Activated CD4-positive, alpha-beta T cell treated with anti-CD3 and anti-CD28 coated beads, Interleukin-2, amount 50 U/mL, for 24 hours (primary cell): ENCODE measurements around the gene DHRS7B.

Source experiments
- DNase-seq, 2 donors: peaks; one replicate each; pipeline ENCODE4 v3.0.0-alpha.2; 2020; ENCODE audit warnings: low read depth in 1 of 2, low spot score in 1 of 2

DHRS7B gene

GRCh38 chr17:21152731-21153130 lies 26.0 kb downstream of the DHRS7B start:
- DNase-seq = no peak

- no peak for DNase-seq
Measured at GRCh38 chr17:21157586-21158370, 31.0 kb downstream of the DHRS7B start.

DNA sequence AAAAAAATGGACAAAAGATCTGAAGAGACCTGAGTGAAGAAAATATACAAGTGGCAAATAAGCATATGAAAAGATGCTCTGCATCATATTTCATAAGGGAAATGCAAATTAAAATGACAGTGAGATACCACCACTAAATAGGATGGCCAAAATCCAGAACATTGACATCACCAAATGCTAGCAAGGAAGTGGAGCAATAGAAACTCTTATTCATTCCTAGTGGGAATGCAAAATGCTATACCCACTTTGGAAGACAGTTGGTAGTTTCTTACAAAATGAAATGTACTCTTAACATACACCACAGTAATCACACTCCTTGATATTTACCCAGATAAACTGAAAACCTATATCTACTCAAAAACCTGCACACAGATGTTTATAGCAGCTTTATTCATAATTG lies 33.6 kb downstream of the DHRS7B start:
- DNase-seq = no peak

DNA sequence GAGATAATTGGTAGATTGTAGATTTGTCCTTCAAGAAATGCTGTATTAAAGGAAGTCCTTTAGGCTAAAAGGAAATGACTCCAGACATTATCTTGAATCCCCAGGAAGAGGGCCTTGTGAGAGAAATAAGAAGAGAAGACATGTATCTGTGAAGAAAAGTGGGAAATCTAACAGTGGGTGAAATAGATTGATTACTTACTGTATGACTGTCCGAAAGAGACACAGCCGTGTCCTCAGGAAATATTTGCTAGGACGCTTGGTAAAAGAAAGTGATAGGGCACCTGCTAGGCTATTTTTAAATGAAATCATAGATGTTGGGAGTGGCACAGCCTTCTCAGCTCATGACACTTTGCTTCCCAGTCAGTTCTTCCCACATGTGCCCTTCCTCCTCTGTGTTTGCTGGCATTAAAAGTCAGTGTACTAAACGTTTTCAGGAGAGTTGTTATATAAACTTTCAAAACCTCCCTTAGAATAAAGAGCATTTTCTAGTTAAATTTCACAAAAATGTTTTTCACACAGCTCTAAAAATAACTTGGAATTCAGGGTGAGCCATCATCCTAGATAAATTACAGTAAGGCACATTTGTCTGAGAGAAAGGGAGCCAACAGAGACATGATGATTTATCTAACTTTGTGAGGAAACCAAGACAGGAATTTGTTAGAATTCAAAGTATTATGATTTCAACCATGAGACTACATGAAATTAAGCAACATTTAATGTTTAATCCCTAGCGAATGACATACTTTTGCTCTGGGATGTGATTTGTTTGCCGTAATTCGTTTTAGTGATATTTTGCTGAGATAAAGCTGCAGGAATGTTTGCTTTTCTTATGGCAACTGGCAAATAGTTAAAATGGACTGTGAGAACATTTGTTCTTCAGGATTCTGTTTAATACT lies 35.0 kb downstream of the DHRS7B start:
- DNase-seq = no peak

DNA sequence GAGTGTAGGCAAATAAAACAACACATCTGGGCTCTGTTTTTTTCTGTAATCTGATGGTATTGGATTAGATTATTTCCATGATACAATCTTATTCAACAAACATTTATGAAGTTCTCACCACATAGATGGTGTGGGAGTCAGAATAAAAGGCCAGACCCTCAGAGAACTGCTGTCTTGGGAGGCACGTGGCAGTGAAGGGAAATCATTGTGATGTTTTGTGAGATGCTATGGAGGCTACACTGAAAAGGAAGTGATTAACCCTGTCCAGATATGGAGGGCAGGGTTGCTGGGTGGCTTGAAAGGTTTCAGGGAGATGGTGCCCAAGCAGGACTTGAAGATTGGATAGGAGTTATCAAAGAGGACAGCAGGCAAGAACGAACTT lies 35.6 kb downstream of the DHRS7B start:
- DNase-seq = no peak

DNA sequence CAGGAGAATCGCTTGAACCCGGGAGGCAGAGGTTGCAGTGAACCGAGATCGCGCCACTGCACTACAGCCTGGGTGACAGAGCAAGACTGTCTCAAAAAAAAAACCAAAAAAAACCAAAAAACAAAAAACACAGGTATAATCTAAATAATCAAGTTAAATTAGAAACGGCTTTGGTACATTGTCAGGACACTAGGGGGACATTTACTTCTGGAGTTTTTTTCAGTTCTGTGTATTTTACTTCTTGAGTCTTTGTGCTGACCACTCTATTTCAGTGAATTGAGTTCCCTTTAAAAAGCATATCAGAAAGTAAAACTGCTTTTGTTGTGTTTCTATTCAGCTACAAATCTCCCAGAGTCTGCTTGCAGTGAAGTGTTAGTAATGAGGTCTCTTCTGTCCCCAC lies 36.3 kb downstream of the DHRS7B start:
- DNase-seq = no peak

- DNase-seq = no peak
Measured at GRCh38 chr17:21164216-21164615, 37.5 kb downstream of the DHRS7B start.

- no peak for DNase-seq
Measured at GRCh38 chr17:21164620-21165019, 37.9 kb downstream of the DHRS7B start.

- DNase-seq = no peak
Measured at GRCh38 chr17:21165922-21166594, 39.3 kb downstream of the DHRS7B start.

DNA sequence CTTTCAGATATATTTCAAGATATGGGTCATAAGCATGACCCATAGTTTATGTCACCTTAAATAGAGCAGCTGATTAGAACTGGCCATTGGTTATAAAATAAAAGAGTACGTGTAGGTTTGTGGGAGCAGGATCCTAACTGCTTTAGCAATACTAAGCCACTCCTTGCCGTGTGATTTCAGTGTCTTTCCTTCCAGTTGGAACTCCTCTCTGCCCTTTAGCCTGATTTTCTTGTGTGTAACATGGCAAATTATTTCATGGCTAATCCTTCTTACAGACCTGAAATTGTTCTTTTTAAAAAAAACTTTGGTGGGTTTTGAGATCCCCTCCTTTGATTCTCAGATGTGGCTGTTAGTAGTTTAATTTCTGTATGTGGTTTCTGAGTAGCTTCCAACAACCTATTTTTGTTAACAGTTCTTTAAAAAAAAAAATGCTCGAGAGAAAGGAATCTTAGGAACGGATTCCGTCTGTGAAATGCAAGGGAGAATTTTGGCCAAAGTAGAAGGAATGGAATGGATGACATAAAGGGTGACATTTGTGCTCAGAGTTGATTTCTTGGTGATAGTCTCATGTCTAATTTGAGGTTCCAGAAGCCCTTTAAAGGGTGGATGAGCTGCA lies 39.9 kb downstream of the DHRS7B start:
- no peak for DNase-seq

DNA sequence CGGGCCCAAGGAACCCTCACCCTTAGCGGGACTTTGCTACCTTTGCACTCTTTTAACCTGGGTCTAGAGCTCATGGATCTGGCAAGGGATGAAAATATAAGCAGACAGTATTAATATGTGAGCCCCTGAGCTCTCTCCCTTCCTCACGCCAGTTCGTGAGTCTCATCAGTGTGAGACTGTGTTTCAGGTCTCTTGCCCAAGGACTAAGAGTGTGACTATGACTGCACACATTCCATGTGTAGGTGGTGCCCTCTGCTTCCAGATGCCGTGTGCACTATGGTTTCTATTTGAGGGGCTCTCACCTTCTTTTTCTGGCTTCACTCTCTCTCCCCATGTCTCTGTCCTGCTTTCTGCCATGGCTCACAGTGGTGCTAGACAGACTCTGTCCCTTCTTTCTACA lies 40.5 kb downstream of the DHRS7B start:
- DNase-seq = no peak

DNA sequence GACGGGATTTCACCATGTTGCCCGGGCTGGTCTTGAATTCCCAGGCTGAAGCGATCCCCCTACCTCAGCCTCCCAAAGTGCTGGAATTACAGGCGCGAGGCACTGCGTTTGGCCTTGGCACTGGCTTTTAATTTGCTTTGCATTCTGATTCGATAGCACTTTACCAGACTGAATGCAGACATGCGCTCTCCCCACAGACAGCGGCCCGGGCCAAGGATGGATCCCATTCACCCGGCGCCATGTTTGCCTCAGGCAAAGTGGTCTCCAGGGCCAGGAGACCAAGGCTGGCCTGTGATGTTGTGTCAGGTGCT lies 41.7 kb downstream of the DHRS7B start:
- DNase-seq = no peak

- DNase-seq = no peak
Measured at GRCh38 chr17:21169496-21169895, 42.7 kb downstream of the DHRS7B start.

DNA sequence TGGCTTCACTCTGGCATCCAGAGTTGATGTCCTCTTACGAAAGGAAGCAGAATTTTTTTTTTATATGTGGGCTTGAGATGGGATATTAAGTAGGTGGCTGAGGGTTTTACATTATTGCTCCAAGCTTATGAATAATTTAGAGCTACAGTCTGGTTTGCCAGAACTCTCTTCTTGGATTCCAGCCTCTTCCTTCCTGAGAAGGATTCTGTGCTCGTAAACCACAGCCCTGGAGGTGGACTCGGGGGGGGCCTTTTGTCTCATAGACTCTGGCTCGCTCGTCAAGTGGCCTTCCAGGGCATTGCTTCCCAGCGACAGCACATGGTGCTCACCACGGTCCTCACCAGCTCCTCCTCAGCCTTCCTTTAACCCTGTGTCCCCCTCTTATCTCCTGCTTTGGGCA lies 44.0 kb downstream of the DHRS7B start:
- DNase-seq = no peak

- DNase-seq = no peak
Measured at GRCh38 chr17:21171309-21171922, 44.7 kb downstream of the DHRS7B start.

DNA sequence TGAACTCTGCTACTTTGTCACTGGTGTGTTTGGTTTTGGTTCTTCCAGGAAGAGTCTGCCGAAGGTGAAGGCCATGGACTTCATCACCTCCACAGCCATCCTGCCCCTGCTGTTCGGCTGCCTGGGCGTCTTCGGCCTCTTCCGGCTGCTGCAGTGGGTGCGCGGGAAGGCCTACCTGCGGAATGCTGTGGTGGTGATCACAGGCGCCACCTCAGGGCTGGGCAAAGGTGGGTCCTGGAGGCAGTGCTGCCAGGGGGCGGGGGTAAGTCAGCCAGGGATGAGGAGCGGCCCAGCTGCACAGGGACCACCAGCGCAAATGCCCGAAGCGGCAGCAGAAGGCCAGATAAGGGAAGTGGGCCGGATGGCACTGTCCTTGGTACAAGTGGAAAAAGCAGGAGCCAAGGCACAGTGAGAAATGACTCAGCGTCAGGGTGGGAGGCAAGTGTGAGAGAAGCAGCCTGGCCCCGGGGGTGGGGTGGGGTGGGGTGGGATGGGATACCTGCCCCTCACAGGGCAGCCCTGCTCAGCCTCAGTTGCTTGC lies 45.3 kb downstream of the DHRS7B start:
- no peak for DNase-seq

DNA sequence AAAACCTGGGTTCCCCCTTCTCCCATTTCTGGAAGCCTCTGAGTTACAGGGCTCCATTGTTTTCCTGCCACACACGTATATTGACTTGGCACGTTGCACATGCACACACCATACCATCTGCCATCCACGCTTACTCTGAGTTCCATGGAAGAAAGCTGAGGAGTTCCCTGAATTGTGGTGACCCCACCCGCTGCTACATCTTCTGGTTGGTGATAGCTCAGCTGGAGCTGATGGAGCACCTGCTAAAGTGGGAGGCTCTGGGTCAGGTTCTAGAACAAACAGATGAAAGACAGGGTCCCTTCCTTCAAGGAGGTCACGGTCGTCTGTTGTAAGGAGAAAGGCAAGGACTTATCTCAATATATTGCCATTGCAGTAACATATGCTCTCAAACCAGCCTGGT lies 46.1 kb downstream of the DHRS7B start:
- DNase-seq = no peak

DNA sequence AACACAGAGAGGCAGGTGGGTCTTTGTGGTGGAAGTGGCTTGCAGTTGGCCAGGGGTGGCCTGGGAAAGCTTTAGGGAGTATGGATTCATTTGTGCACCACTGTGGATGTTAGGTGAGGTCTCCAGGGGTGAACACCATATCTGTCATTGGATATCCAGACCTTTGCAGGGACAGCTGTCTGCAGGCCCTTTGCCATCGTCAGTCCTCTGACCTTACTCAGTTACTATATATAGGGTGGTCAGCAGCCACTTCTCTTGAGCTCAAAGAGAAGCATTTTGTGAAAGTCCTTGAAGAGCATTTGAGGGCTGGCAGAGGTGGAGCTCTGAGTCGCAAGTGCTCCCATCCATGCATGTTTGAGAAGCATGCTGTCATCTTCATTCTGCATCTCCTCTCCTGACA lies 46.8 kb downstream of the DHRS7B start:
- no peak for DNase-seq

DNA sequence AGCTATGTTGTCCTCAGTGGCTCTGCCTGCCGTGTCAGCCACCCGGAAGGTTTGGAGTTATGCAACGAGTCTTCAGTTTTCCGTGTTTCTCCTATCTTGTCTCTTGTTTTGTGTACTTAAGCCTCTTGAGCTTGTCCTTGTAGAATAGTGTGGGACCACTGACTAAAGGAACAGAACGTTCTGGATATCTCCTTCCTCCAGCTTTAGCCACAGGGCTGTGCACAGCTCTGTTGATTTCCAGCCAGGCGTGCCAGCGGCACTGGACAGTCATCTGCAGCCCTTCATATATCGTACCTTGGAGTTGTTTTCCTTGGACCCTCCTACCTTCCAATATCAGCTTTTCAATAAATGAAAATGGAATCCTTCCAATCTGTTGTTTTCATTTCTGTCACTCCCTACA lies 47.4 kb downstream of the DHRS7B start:
- DNase-seq = no peak

DNA sequence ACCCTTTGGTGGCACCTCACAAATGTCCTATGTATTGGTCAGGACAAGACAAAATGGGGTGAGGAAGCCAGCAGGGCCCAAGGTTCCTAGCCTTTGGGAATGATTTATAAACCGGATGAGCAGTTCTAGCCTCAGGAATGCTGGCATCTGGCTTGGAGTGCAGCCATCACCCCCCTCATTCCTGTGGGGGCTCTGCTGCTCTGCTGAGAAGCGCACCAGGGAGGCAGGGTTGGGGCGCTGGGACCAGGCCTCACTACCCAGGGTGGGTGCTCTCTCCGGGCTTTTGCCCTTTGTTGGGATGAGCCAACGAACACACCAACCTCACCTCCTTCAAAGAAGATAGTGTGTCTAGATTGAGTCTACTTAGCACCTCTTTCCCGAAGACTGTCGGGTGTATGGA lies 47.9 kb downstream of the DHRS7B start:
- no peak for DNase-seq
